ENCODE results near the gene TNFRSF8.
A peak's percentile ranks its signal among the peaks of the same experiment; 100 is the strongest.
"Not testable (repeated sequence)": the region's sequence is repeated elsewhere in the genome, so short reads cannot be mapped to it uniquely, and the experiment has no call there.

Gene TNFRSF8

GRCh38 chr1:12063141-12064072 lies at the start of gene TNFRSF8:
Gene TNFRSF8, plus strand, starts transcription at chr1:12063303. Its CDS starts 296 bp downstream, at chr1:12063599.
- peak; percentile 18 for DNase-seq (ENCODE audit: low spot score)

GRCh38 chr1:12014141-12014991 lies 48.7 kb upstream of the TNFRSF8 start:
- no peak for DNase-seq (ENCODE audit: low spot score)

- no peak for DNase-seq (ENCODE audit: low spot score)
Observed at GRCh38 chr1:12015001-12015491, 48.1 kb upstream of the TNFRSF8 start.

GRCh38 chr1:12015499-12015898 lies 47.6 kb upstream of the TNFRSF8 start:
- no peak for DNase-seq (ENCODE audit: low spot score)

GRCh38 chr1:12016182-12016581 lies 46.9 kb upstream of the TNFRSF8 start:
- no peak for DNase-seq (ENCODE audit: low spot score)

GRCh38 chr1:12019858-12020509 lies 43.1 kb upstream of the TNFRSF8 start:
- no peak for DNase-seq (ENCODE audit: low spot score)

GRCh38 chr1:12021616-12022015 lies 41.5 kb upstream of the TNFRSF8 start:
- DNase-seq (ENCODE audit: low spot score): no peak

- no peak for DNase-seq (ENCODE audit: low spot score)
Observed at GRCh38 chr1:12022036-12022435, 41.1 kb upstream of the TNFRSF8 start.

GRCh38 chr1:12026586-12026985 lies 36.5 kb upstream of the TNFRSF8 start:
- DNase-seq (ENCODE audit: low spot score): no peak

- no peak for DNase-seq (ENCODE audit: low spot score)
Observed at GRCh38 chr1:12028248-12028647, 34.9 kb upstream of the TNFRSF8 start.

GRCh38 chr1:12028957-12029511 lies 34.1 kb upstream of the TNFRSF8 start:
- DNase-seq (ENCODE audit: low spot score): no peak

GRCh38 chr1:12029720-12030339 lies 33.3 kb upstream of the TNFRSF8 start:
- no peak for DNase-seq (ENCODE audit: low spot score)

- no peak for DNase-seq (ENCODE audit: low spot score)
Observed at GRCh38 chr1:12031039-12031980, 31.8 kb upstream of the TNFRSF8 start.

GRCh38 chr1:12032161-12032621 lies 30.9 kb upstream of the TNFRSF8 start:
- no peak for DNase-seq (ENCODE audit: low spot score)

GRCh38 chr1:12033441-12033840 lies 29.7 kb upstream of the TNFRSF8 start:
- not testable (repeated sequence) for DNase-seq (ENCODE audit: low spot score)

GRCh38 chr1:12034381-12034801 lies 28.7 kb upstream of the TNFRSF8 start:
- no peak for DNase-seq (ENCODE audit: low spot score)

- DNase-seq (ENCODE audit: low spot score): no peak
Observed at GRCh38 chr1:12035312-12035711, 27.8 kb upstream of the TNFRSF8 start.

- DNase-seq (ENCODE audit: low spot score): no peak
Observed at GRCh38 chr1:12037486-12038355, 25.4 kb upstream of the TNFRSF8 start.
